ENCODE measurements around the gene CCL25. TPM values are rescaled to one million over a fixed set of nuclear protein-coding genes. Genes with fewer than 3 reads are reported as not detected.

The CCL25 gene
- total and polyA plus RNA-seq, 9 of the 15 experiments (the other 6 are each of a cell fraction or from before 2014, with no cell fraction given): 0.15 TPM; not detected in 8

- peak in 1 of 2 experiments; percentile 45 for TF ChIP-seq E2F6 (IDR thresholded peaks at IDR 0.05; ENCODE audit: borderline replicate concordance in 1 of 2, extremely low read depth in 1 of 2, insufficient read depth in 1 of 2, insufficient read length in 1 of 2, low read depth in 1 of 2, low read length in 1 of 2, poor library complexity in 1 of 2, severe bottlenecking in 1 of 2)
- no peak for TF ChIP-seq SPI1 (IDR thresholded peaks at IDR 0.05; ENCODE audit: borderline replicate concordance, low read depth, low read length)
- TF ChIP-seq MLLT1 (IDR thresholded peaks at IDR 0.05): no peak
- peak; percentile 51; the same call in 1 of the 2 replicates for TF ChIP-seq ZNF263 (CRISPR knock-in tag; IDR thresholded peaks at IDR 0.05; ENCODE audit: borderline replicate concordance)
- peak; percentile 91 for TF ChIP-seq GTF3C2 (IDR thresholded peaks at IDR 0.05; ENCODE audit: borderline replicate concordance, extremely low read depth, insufficient read length)
Observed at GRCh38 chr19:8005534-8006256, 46.9 kb upstream of the CCL25 start, which contains the start of gene ELAVL1 (continued).
